Testis (tissue), 2 donors: ENCODE results near the gene ZNF514.

Source experiments
- CTCF ChIP-seq, 3 experiments: fragments of 450-650 bp in 2 of 3; fragments of 200-600 bp in 1 of 3; sonication (generic) in 1 of 3; IDR thresholded peaks; one replicate each; pipeline ENCODE4 v1.5.1; 2016 to 2019; ENCODE audit warnings: antibody characterized with exemption in 3 of 3, mild to moderate bottlenecking in 2 of 3, moderate library complexity in 1 of 3
- POLR2A ChIP-seq: fragments of 450-650 bp; IDR thresholded peaks from one replicate; pipeline ENCODE4 v1.6.1; 2017; ENCODE audit warnings: antibody characterized with exemption, mild to moderate bottlenecking, moderate library complexity

- TF ChIP-seq CTCF (IDR thresholded peaks at IDR 0.05): no peak
- TF ChIP-seq POLR2A: no peak
These were observed 22.1 kb upstream of the ZNF514 start for GRCh38 chr2:95181774-95182173.
